ENCODE results near the gene C20orf173.

- TF ChIP-seq ARNT (IDR thresholded peaks at IDR 0.05) = no peak
- TF ChIP-seq HDGF (IDR thresholded peaks at IDR 0.05; ENCODE audit: borderline replicate concordance) = no peak
- TF ChIP-seq SP1 (IDR thresholded peaks at IDR 0.05) = no peak
- TF ChIP-seq SUZ12 (IDR thresholded peaks at IDR 0.05) = no peak
- TF ChIP-seq ELF4 (IDR thresholded peaks at IDR 0.05) = no peak
- no peak for TF ChIP-seq L3MBTL2 (conservative IDR thresholded peaks at IDR 0.05)
- TF ChIP-seq ZNF384 (IDR thresholded peaks at IDR 0.05) = no peak
- TF ChIP-seq FOXK2 (IDR thresholded peaks at IDR 0.05) = no peak
Measured at GRCh38 chr20:35547329-35547728, 17.9 kb upstream of the C20orf173 start.
